ENCODE data around the gene TEX54. TPM values are rescaled to one million over a fixed set of nuclear protein-coding genes. Genes with fewer than 3 reads are reported as not detected.

Gene TEX54
- total RNA-seq: not detected in 2 replicates

GRCh38 chr11:62832336-62833234, at the start of gene TEX54:
Gene TEX54, minus strand, starts transcription at chr11:62832841.

GRCh38 chr11:62880803-62881578, 48.4 kb upstream of the TEX54 start, which contains the start of gene SLC3A2:
Gene SLC3A2, plus strand, starts transcription at chr11:62880896. Its CDS starts 128 bp downstream, at chr11:62881024.

GRCh38 chr11:62839050-62839945, 6.7 kb upstream of the TEX54 start, which contains the start of gene WDR74:
Gene WDR74, minus strand, starts transcription at chr11:62839590. Its CDS starts 20 bp downstream, at chr11:62839570.

GRCh38 chr11:62831520-62832335, 913 bp downstream of the TEX54 start, which contains the start of gene STX5:
Gene STX5, minus strand, starts transcription at chr11:62832051. Its CDS starts 808 bp downstream, at chr11:62831243.

GRCh38 chr11:62805076-62805892, 27.4 kb downstream of the TEX54 start, which contains the start of gene NXF1:
Gene NXF1, minus strand, starts transcription at chr11:62805440. Its CDS starts 84 bp downstream, at chr11:62805356.

GRCh38 chr11:62791501-62792201, 41.0 kb downstream of the TEX54 start, which contains the start of gene TMEM223:
Gene TMEM223, minus strand, starts transcription at chr11:62792006. Its CDS starts 12 bp downstream, at chr11:62791994.

GRCh38 chr11:62787005-62787759, 45.5 kb downstream of the TEX54 start, which contains the start of gene TMEM179B:
Gene TMEM179B, plus strand, starts transcription at chr11:62787402. Its CDS starts 30 bp downstream, at chr11:62787432.

Other genes starting within 250 kb of the TEX54 start
- gene TUT1, start 241.3 kb downstream of the TEX54 start, total RNA-seq: 6.9 and 12.0 TPM in 2 replicates
- gene MTA2, start 231.0 kb downstream of the TEX54 start, total RNA-seq: 72.6 and 86.1 TPM in 2 replicates
- 25.8 and 43.1 TPM in 2 replicates for gene EML3, start 220.1 kb downstream of the TEX54 start, total RNA-seq
- 9.2 and 24.7 TPM in 2 replicates for gene ROM1, start 219.6 kb downstream of the TEX54 start, total RNA-seq
- 24.9 and 44.4 TPM in 2 replicates for gene B3GAT3, start 210.9 kb downstream of the TEX54 start, total RNA-seq
- 314 and 339 TPM in 2 replicates for gene GANAB, start 186.2 kb downstream of the TEX54 start, total RNA-seq
- 27.1 and 27.7 TPM in 2 replicates for gene INTS5, start 179.5 kb downstream of the TEX54 start, total RNA-seq
- 57.8 and 68.1 TPM in 2 replicates for gene C11orf98, start 167.6 kb downstream of the TEX54 start, total RNA-seq
- gene CSKMT, start 167.5 kb downstream of the TEX54 start, total RNA-seq: 1.4 and 7.5 TPM in 2 replicates
- gene UQCC3, start 161.2 kb downstream of the TEX54 start, total RNA-seq: 6.0 and 8.3 TPM in 2 replicates
- 1.1 and 5.2 TPM in 2 replicates for gene LBHD1, start 160.6 kb downstream of the TEX54 start, total RNA-seq
- gene UBXN1, start 153.8 kb downstream of the TEX54 start, total RNA-seq: 71.9 and 88.5 TPM in 2 replicates
- 0.72 and 1.5 TPM in 2 replicates for gene LRRN4CL, start 143.3 kb downstream of the TEX54 start, total RNA-seq
- gene BSCL2, start 125.4 kb downstream of the TEX54 start, total RNA-seq: 29.8 and 44.4 TPM in 2 replicates
- gene GNG3, start 125.2 kb downstream of the TEX54 start, total RNA-seq: not detected in 2 replicates
- gene HNRNPUL2, start 105.4 kb downstream of the TEX54 start, total RNA-seq: 4.9 and 20.2 TPM in 2 replicates
- gene TTC9C, start 104.4 kb downstream of the TEX54 start, total RNA-seq: 15.7 and 16.1 TPM in 2 replicates
- 6.5 and 7.6 TPM in 2 replicates for gene ZBTB3, start 78.7 kb downstream of the TEX54 start, total RNA-seq
- 61.4 and 68.5 TPM in 2 replicates for gene POLR2G, start 71.3 kb downstream of the TEX54 start, total RNA-seq
- gene TAF6L, start 61.4 kb downstream of the TEX54 start, total RNA-seq: 10.7 and 11.7 TPM in 2 replicates
- gene TMEM179B, start 45.4 kb downstream of the TEX54 start, total RNA-seq: 77.8 and 83.1 TPM in 2 replicates
- 18.6 and 31.2 TPM in 2 replicates for gene TMEM223, start 40.8 kb downstream of the TEX54 start, total RNA-seq
- 19.3 and 20.2 TPM in 2 replicates for gene NXF1, start 27.4 kb downstream of the TEX54 start, total RNA-seq
- gene STX5, start 790 bp downstream of the TEX54 start, total RNA-seq: 57.0 and 62.5 TPM in 2 replicates
- gene WDR74, start 6.7 kb upstream of the TEX54 start, total RNA-seq: 20.4 and 50.1 TPM in 2 replicates
- gene SLC3A2, start 48.1 kb upstream of the TEX54 start, total RNA-seq: 153 and 162 TPM in 2 replicates
- not detected in 2 replicates for gene CHRM1, start 88.5 kb upstream of the TEX54 start, total RNA-seq
- not detected in 2 replicates for gene SLC22A6, start 152.1 kb upstream of the TEX54 start, total RNA-seq
- gene SLC22A8, start 183.0 kb upstream of the TEX54 start, total RNA-seq: not detected in 2 replicates